Stimulated activated CD8-positive, alpha-beta memory T cell treated with anti-CD3 and anti-CD28 coated beads, Interleukin-12 subunit alpha, Interleukin-12 subunit beta, amount 100 ng/mL, for 24 hours (primary cell): ENCODE results near the gene ERVW-1.

Experiments used
- DNase-seq: peaks from one replicate; pipeline ENCODE4 v3.0.0-alpha.2; 2020; ENCODE audit errors: extremely low read depth

Gene ERVW-1

DNA sequence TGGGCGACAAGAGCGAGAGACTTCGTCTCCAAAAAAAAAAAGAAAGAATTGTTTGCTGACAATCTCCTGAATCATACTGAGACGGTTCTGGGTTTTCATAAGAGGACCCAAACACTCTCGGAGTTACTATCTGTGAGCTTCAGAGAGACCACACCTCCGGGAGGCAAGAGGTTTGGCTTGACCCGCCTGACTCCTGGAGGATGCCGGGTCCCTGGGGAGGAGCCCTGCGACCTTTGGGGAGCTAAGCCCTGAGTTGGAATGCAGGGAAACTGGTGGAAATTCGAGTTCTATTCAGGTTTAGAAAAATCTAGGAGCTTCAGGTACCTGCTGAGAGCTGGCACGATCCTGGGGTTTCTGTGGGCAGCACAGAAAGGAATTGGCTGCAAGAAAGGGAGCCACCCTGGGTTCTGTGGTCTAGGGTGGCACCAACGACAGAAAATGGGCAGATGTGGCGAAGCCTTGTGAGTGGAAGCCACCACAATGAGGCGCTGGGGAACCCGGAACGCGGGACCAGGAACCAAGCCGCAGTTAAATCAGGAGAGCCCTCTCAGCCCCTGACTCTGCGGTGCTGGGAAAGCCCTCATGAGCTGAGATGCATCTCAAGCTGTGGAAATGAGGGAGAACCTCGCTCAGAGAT is 52.3 kb downstream of the ERVW-1 start:
- DNase-seq = no peak

DNA sequence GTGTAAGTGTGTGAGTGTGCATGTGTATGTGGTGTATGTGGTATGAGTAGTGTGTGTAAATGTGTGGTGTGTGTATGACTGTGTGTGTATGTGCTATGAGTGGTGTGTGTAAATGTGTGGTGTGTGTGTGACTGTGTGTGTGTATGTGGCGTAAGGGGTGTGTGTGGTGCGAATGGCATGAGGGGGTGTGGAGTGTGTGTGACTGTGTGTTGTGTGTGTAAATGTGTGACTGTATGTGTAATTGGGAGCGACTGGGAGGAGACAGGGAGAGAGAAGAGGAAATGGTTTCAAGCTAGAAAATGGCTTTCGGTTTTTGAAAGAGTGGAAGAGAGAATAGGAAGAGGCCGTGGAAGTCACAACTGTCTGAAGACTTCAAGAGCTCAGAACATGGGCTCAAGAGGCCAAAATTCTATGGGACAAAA is 54.0 kb downstream of the ERVW-1 start:
- no peak for DNase-seq

DNA sequence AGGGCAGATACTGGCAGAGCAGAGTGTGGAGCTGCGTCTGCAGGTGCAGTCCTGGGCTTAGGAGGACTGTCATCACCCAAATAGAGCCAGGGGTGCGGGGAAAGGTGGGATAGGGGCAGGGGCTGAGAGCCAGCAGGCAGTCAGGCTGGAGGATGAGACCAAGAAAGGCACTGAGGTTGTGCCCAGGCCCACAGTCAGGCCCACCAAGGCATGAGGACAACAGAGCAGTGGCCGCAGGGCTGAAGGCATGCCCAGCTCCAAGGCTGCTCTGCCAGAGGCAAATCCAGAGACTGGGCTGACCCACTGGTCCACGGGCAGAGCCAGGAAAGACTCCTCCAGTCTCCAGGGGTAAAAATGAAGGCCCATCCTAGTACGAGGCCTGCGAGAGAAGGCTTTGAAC is 54.8 kb downstream of the ERVW-1 start:
- no peak for DNase-seq

DNA sequence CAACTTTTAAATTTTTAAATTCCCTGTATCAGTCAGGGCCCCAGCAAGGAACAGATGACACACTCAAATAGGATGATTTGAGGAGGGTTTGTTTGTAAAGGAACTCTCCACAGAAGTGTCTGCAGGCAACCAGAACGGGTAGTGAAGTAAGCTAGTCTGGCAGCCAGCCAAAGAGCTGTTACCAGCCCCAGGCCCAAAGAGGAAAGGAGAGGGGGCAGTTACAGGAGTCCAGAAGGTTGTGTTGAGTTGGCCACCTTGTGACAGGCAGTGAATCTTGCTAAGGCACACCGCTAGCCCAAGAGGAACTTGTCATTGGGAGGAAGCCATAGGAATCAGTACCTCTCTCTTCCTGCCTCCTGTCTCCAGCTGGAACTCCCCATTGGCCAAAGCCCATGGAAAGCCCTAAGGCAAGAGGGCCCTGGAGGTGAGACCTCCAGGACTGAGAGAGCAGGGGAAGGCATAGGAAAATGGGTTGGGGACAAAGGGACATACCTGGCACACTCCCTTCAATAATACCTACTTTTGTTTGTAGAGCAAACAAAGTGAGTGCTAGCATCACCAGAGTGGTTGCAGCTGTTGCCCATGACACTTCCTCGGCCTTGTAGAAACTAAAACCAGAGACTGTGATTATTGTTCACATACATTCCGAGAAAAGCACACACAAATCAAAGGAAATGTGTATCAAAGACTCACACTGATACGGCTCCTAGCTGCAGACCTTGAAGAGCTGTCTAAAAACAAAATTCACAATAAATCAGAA is 55.9 kb downstream of the ERVW-1 start:
- DNase-seq = no peak
